K562 (cell line): ENCODE data around the gene PHF12. TPM values are rescaled to one million over a fixed set of nuclear protein-coding genes. Genes with fewer than 3 reads are reported as not detected.

Experiments used
- EGR1 ChIP-seq: fragments of 450-650 bp; conservative IDR thresholded peaks from 2 replicates; pipeline ENCODE4 v1.6.1; 2017; ENCODE audit warnings: mild to moderate bottlenecking
- HES1 ChIP-seq: fragments of 450-650 bp; IDR thresholded peaks from 2 replicates; pipeline ENCODE4 v1.6.1; 2016; ENCODE audit warnings: low read depth, mild to moderate bottlenecking, moderate library complexity
- MAX ChIP-seq: sonication (generic); formaldehyde crosslinking; IDR thresholded peaks from 2 replicates; pipeline ENCODE4 v1.9.0; 2022; ENCODE audit warnings: mild to moderate bottlenecking, missing genetic modification reagents
- MAZ ChIP-seq, 2 experiments: fragments of 450-650 bp in 1 of 2; sonication (generic) in 1 of 2; formaldehyde crosslinking; IDR thresholded peaks in 1 of 2; conservative IDR thresholded peaks in 1 of 2; 2 replicates each; pipeline versions ENCODE4 v1.4.0 to v1.5.0; 2020; ENCODE audit warnings: mild to moderate bottlenecking in 1 of 2, missing genetic modification reagents in 1 of 2
- MTA3 ChIP-seq: fragments of 450-650 bp; formaldehyde crosslinking; IDR thresholded peaks from 2 replicates; pipeline ENCODE4 v1.6.1; 2017; ENCODE audit warnings: mild to moderate bottlenecking, borderline replicate concordance
- NCOA1 ChIP-seq: fragments of 450-650 bp; IDR thresholded peaks from 2 replicates; pipeline ENCODE4 v1.6.1; 2016; ENCODE audit warnings: low read depth
- NFE2L1 ChIP-seq: fragments of 450-650 bp; IDR thresholded peaks from 2 replicates; pipeline ENCODE4 v1.6.1; 2016; ENCODE audit warnings: missing genetic modification characterization, low read depth, mild to moderate bottlenecking, missing compliant biosample characterization, moderate library complexity, borderline replicate concordance
- PTRF ChIP-seq: fragments of 450-650 bp; IDR thresholded peaks from 2 replicates; pipeline ENCODE4 v1.6.1; 2016; ENCODE audit warnings: mild to moderate bottlenecking, missing genetic modification characterization, missing compliant biosample characterization
- SMARCA4 ChIP-seq: fragments of 450-650 bp; IDR thresholded peaks from 2 replicates; pipeline ENCODE4 v1.6.1; 2016
- SNRNP70 ChIP-seq: fragments of 200-400 bp; formaldehyde crosslinking; optimal IDR thresholded peaks from 2 replicates; pipeline ENCODE3; 2017; ENCODE audit warnings: low read depth, low read length
- ZBTB40 ChIP-seq, 2 experiments: fragments of 450-650 bp in 1 of 2; sonication (generic) in 1 of 2; formaldehyde crosslinking in 1 of 2; IDR thresholded peaks; 2 replicates each; pipeline versions ENCODE4 v1.7.1 to v1.9.0; 2016 to 2022; ENCODE audit warnings: inconsistent platforms in 1 of 2, mild to moderate bottlenecking in 1 of 2, missing genetic modification reagents in 1 of 2
- ZBTB7A ChIP-seq: IDR thresholded peaks from 2 replicates; pipeline ENCODE4 v1.6.1; 2011; ENCODE audit warnings: low read depth, mild to moderate bottlenecking, low read length, moderate library complexity, borderline replicate concordance; ENCODE audit not compliant: control insufficient read depth
- ZNF592 ChIP-seq: fragments of 450-650 bp; IDR thresholded peaks from 2 replicates; pipeline ENCODE4 v1.6.1; 2017; ENCODE audit warnings: antibody characterized with exemption, mild to moderate bottlenecking
- polyA plus RNA-seq, 8 experiments: library from polyadenylated mRNA; depleted of rRNA in 4 of 8; stranded (reverse) in 5 of 8; unstranded in 3 of 8; fragments of >200 nt; fragmentation: Nextera tagmentation in 2 of 8; fragmentation: Illumina TruSeq in 1 of 8; extraction: Ambion mirVana in 2 of 8; extraction: Trizol in 1 of 8; gene quantifications; 2 replicates each; pipeline versions ENCODE4 v1.2.1 to v1.2.3, GENCODE V29; 2011 to 2014; ENCODE audit warnings: inconsistent platforms in 1 of 8, missing spikeins in 1 of 8
- total RNA-seq, 7 experiments: library from RNA; depleted of rRNA in 6 of 7; stranded (reverse); fragments of >200 nt in 6 of 7; fragmentation: Illumina TruSeq in 2 of 7; extraction: Trizol in 2 of 7; gene quantifications; 2 replicates each; pipeline versions ENCODE4 v1.2.1 to v1.2.3, GENCODE V29; 2011 to 2021; ENCODE audit warnings: low replicate concordance in 1 of 7

Gene PHF12
- total and polyA plus RNA-seq, 9 of the 15 experiments (the other 6 are each of a cell fraction or from before 2014, with no cell fraction given): 0.82 to 31.3 (median 13.5) TPM

GRCh38 chr17:28871056-28871579 lies 80.2 kb downstream of the PHF12 start (continued):
- TF ChIP-seq HES1 (no peak), NFE2L1 (tag) (no peak), MAX (CRISPR knock-in tag) (peak; percentile 19; the same call in 1 of the 2 replicates), PTRF (tag) (no peak), ZNF592 (peak; percentile 92), NCOA1 (no peak), SNRNP70 (no peak), MTA3 (0 out of 2 replicates have a peak, but pooled peaks have one; percentile 41), ZBTB7A (no peak), EGR1 (peak; percentile 27; the same call in 1 of the 2 replicates), SMARCA4 (peak; percentile 35; the same call in 1 of the 2 replicates), ZBTB40 (IDR thresholded peaks at IDR 0.05) (no peak), ZBTB40 (CRISPR knock-in tag; IDR thresholded peaks at IDR 0.05) (no peak), MAZ (CRISPR knock-in tag; conservative IDR thresholded peaks at IDR 0.05 in 1 of 2, IDR thresholded peaks at IDR 0.05 in 1 of 2) (no peak)
